Heart left ventricle (tissue), 16 donors: ENCODE data around the gene PRIMA1. TPM values are rescaled to one million over a fixed set of nuclear protein-coding genes. Genes with fewer than 3 reads are reported as not detected.

Source experiments
- ATAC-seq, 4 donors: fragments of 200-7000 bp; cut with Tn5 transposase; one replicate each; pipeline ENCODE4 v1.9.1; 2020 to 2022; ENCODE audit warnings: moderate library complexity in 4 of 4, mild to moderate bottlenecking in 3 of 4, moderate number of reproducible peaks in 1 of 4
- DNase-seq, 5 donors: peaks; one replicate each; pipeline ENCODE4 v3.0.0-alpha.2; 2020
- H3K27ac ChIP-seq, 12 donors: fragments of 200-600 bp; sonication (generic) in 4 of 12; one replicate each; pipeline versions ENCODE4 v1.5.0 to v1.8.0; 2016 to 2022; ENCODE audit warnings: mild to moderate bottlenecking in 2 of 12
- H3K27me3 ChIP-seq, 9 donors: fragments of 200-600 bp; sonication (generic) in 2 of 9; one replicate each; pipeline versions ENCODE4 v1.5.1 to v1.8.0; 2016 to 2022; ENCODE audit warnings: mild to moderate bottlenecking in 3 of 9
- H3K36me3 ChIP-seq, 9 donors: fragments of 200-600 bp; sonication (generic) in 2 of 9; one replicate each; pipeline versions ENCODE4 v1.5.0 to v1.8.0; 2018 to 2022; ENCODE audit warnings: mild to moderate bottlenecking in 2 of 9
- H3K4me1 ChIP-seq, 12 donors: fragments of 200-600 bp; sonication (generic) in 4 of 12; one replicate each; pipeline versions ENCODE4 v1.5.0 to v1.8.0; 2016 to 2022; ENCODE audit warnings: mild to moderate bottlenecking in 3 of 12
- H3K4me3 ChIP-seq, 12 donors: fragments of 200-600 bp; sonication (generic) in 4 of 12; one replicate each; pipeline versions ENCODE4 v1.5.0 to v1.8.0; 2017 to 2022; ENCODE audit warnings: mild to moderate bottlenecking in 9 of 12, moderate library complexity in 4 of 12
- H3K9me3 ChIP-seq, 12 donors: fragments of 200-600 bp; sonication (generic) in 4 of 12; one replicate each; pipeline versions ENCODE4 v1.5.0 to v1.8.0; 2016 to 2022; ENCODE audit warnings: mild to moderate bottlenecking in 1 of 12
- POLR2A ChIP-seq, 2 donors: fragments of 450-650 bp; IDR thresholded peaks; one replicate each; pipeline ENCODE4 v1.6.1; 2017; ENCODE audit warnings: antibody characterized with exemption in 2 of 2, mild to moderate bottlenecking in 2 of 2, moderate library complexity in 2 of 2
- WGBS, 4 donors: extraction: QIAGEN DNeasy Blood & Tissue Kit in 2 of 4; methylation state at CpG; one replicate each; pipeline versions ENCODE4 v1.1.5 to v1.1.7; 2013 to 2018; 5-methylcytosine and 5-hydroxymethylcytosine counted together
- intact Hi-C, 10 donors: fragments of 100-400 bp; cut with DNase I; formaldehyde crosslinking; loops; one replicate each; pipeline versions ENCODE4 v1.11.1 to v1.14.2; 2022
- polyA plus RNA-seq, 2 donors: library from polyadenylated mRNA; stranded (reverse); fragments of 200-250 nt; gene quantifications; one replicate each; pipeline ENCODE4 v1.2.3, GENCODE V29; 2013
- total RNA-seq, 9 donors: library from RNA; depleted of rRNA in 2 of 9; stranded (reverse); fragments of >200 nt in 2 of 9; fragmentation: NEBNext Ultra II Directional in 3 of 9; extraction: Animal tissue kit (Norgen Biotek cat#: 25700) in 3 of 9; gene quantifications; one replicate each; pipeline versions ENCODE4 v1.1.0 to v1.2.4, GENCODE V29; 2016 to 2023
- TF ChIP-seq, protein P1 (sequence below), 12 donors: fragments of 200-600 bp; sonication (generic) in 4 of 12; IDR thresholded peaks; one replicate each; pipeline versions ENCODE4 v1.5.0 to v1.8.0; 2018 to 2022; ENCODE audit warnings: antibody characterized with exemption in 12 of 12, mild to moderate bottlenecking in 5 of 12
- donor health status: ischemic (EF 13 %, LVEDD 7.1; RV severe dilation, severe dysfunction).
- donor health status: healthy with polysubstance abuse.
- donor health status: DM: no; HTN: yes; CAD: no.
- donor health status: DM: no; HTN: no; CAD: no.
- donor health status: ischemic (EF 25% LVEDD 6.9; RV normal size, moderate dysfunction).
- donor health status: ischemic (EF 25% LVEDD 5.7; RV mildly dilated, moderate dysfunction).
- donor health status: healthy.
- donor health status: DM: yes; HTN: yes; CAD: no.
- donor health status: ischemic (EF 35%, LVEDD 5.7; RV mildly dilated, moderate dysfunction).
- donor health status: nonischemic (EF 11% LVEDD 7.7; RV severe dilation, severe dysfunction).
- donor health status: DM: yes; HTN: yes; CAD: no.
- donor health status: PGD.
- donor health status: ischemic (EF 29% LVEDD 5.4; RV normal size, mild dysfunction).
- donor health status: nonischemic (EF 23%, LVEDD 6.1; RV moderate dilation, normal function).

PRIMA1 gene
- total and polyA plus RNA-seq, 11 donors, result 1.4 to 27.5 (median 5.0) TPM

GRCh38 chr14:93735206-93735605 lies 53.1 kb downstream of the PRIMA1 start:
- 87 to 91% (median 90%) methylated on average over 12 of the region's 12 CpGs for WGBS, 4 donors
- H3K4me1 ChIP-seq, result no peaks in the 10 kb centered on the region
- DNase-seq (no peak), ATAC-seq (no peak)
- TF ChIP-seq POLR2A (IDR thresholded peaks at IDR 0.05), result no peak
- TF ChIP-seq, protein P1, sequence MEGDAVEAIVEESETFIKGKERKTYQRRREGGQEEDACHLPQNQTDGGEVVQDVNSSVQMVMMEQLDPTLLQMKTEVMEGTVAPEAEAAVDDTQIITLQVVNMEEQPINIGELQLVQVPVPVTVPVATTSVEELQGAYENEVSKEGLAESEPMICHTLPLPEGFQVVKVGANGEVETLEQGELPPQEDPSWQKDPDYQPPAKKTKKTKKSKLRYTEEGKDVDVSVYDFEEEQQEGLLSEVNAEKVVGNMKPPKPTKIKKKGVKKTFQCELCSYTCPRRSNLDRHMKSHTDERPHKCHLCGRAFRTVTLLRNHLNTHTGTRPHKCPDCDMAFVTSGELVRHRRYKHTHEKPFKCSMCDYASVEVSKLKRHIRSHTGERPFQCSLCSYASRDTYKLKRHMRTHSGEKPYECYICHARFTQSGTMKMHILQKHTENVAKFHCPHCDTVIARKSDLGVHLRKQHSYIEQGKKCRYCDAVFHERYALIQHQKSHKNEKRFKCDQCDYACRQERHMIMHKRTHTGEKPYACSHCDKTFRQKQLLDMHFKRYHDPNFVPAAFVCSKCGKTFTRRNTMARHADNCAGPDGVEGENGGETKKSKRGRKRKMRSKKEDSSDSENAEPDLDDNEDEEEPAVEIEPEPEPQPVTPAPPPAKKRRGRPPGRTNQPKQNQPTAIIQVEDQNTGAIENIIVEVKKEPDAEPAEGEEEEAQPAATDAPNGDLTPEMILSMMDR (IDR thresholded peaks at IDR 0.05), result no peak
- no peak overlapping the region for H3K4me3 ChIP-seq
- H3K27me3 ChIP-seq, result no peaks in the 10 kb centered on the region
- no peaks in the 10 kb centered on the region for H3K36me3 ChIP-seq
- H3K9me3 ChIP-seq, result no peaks in the 10 kb centered on the region
- no peak overlapping the region for H3K27ac ChIP-seq
- intact Hi-C loops, result loop anchor here in 2 of 10 donors (5.0 kb wide), 1 partner anchor 52 kb away; the partner anchor contains the start of gene PRIMA1 (in 2 of the 2)

- no peaks in the 10 kb centered on the region for H3K4me1 ChIP-seq
- WGBS, 4 donors, result 84 to 92% (median 85%) methylated on average over 19 to 25 of the region's 25 CpGs
- no peaks in the 10 kb centered on the region for H3K36me3 ChIP-seq
- no peak for TF ChIP-seq POLR2A (IDR thresholded peaks at IDR 0.05)
- TF ChIP-seq, protein P1 (IDR thresholded peaks at IDR 0.05), result no peak
- H3K9me3 ChIP-seq, result no peaks in the 10 kb centered on the region
- DNase-seq (no peak), ATAC-seq (no peak)
- H3K27ac ChIP-seq, result no peak overlapping the region
- no peak overlapping the region for H3K4me3 ChIP-seq
- intact Hi-C loops, result no loop called here
- no peaks in the 10 kb centered on the region for H3K27me3 ChIP-seq
These were observed 54.0 kb downstream of the PRIMA1 start for GRCh38 chr14:93734086-93734822.

- no peaks in the 10 kb centered on the region for H3K9me3 ChIP-seq
- no peak overlapping the region for H3K27ac ChIP-seq
- no peak overlapping the region for H3K4me3 ChIP-seq
- intact Hi-C loops, result no loop called here
- ATAC-seq (no peak), DNase-seq (no peak)
- TF ChIP-seq, protein P1 (IDR thresholded peaks at IDR 0.05), result no peak
- TF ChIP-seq POLR2A (IDR thresholded peaks at IDR 0.05), result no peak
- 59 to 80% (median 69%) methylated on average over 6 of the region's 6 CpGs for WGBS, 4 donors
- no peaks in the 10 kb centered on the region for H3K4me1 ChIP-seq
- H3K36me3 ChIP-seq, result no peaks in the 10 kb centered on the region
- no peaks in the 10 kb centered on the region for H3K27me3 ChIP-seq
These were observed 54.7 kb downstream of the PRIMA1 start for GRCh38 chr14:93733631-93734030.

GRCh38 chr14:93733231-93733630 lies 55.1 kb downstream of the PRIMA1 start:
- DNase-seq, result no peak
- Histone ChIP-seq H3K9me3 (no peaks in the 10 kb centered on the region), H3K4me3 (no peak overlapping the region), H3K4me1 (no peaks in the 10 kb centered on the region), H3K36me3 (no peaks in the 10 kb centered on the region), H3K27ac (no peak overlapping the region), H3K27me3 (no peaks in the 10 kb centered on the region)
- ATAC-seq, result no peak
- intact Hi-C loops, result no loop called here
- 66 to 83% (median 74%) methylated on average over 11 of the region's 11 CpGs for WGBS, 4 donors
- TF ChIP-seq POLR2A (IDR thresholded peaks at IDR 0.05), result no peak
- TF ChIP-seq, protein P1 (IDR thresholded peaks at IDR 0.05), result no peak
